Measurements from ENCODE around the gene MVK. TPM values are rescaled to one million over a fixed set of nuclear protein-coding genes. Genes with fewer than 3 reads are reported as not detected.

The MVK gene
- polyA plus RNA-seq, 3 donors: 1.1 to 3.8 (median 1.6) TPM

- Histone ChIP-seq H3K9me3 (replicated peaks in 1 of 2; ENCODE audit: control insufficient read depth in 1 of 2, insufficient read depth in 1 of 2, low read length in 2 of 2) (peaks cover 0 to 15% of the 10 kb centered on the region in 2 donors), H4K20me1 (ENCODE audit: insufficient read depth, low read length) (no peaks in the 10 kb centered on the region), H3K36me3 (replicated peaks in 1 of 2; ENCODE audit: control insufficient read depth in 1 of 2, insufficient read depth in 2 of 2, low read length in 2 of 2) (peaks cover 0 to 13% of the 10 kb centered on the region in 2 donors), H3K27me3 (ENCODE audit: control insufficient read depth in 2 of 2, insufficient read depth in 2 of 2, low read length in 2 of 2) (no peaks in the 10 kb centered on the region), H2AFZ (ENCODE audit: insufficient read depth, low read depth, low read length, poor library complexity, severe bottlenecking) (no peak overlapping the region), H3K79me2 (ENCODE audit: insufficient read depth, low read length) (no peaks in the 10 kb centered on the region), H3K4me2 (replicated peaks; ENCODE audit: extremely low read depth, low read length, poor library complexity, severe bottlenecking) (no peak overlapping the region), H3K4me1 (ENCODE audit: control insufficient read depth in 1 of 2, insufficient read depth in 2 of 2, low read length in 2 of 2) (no peaks in the 10 kb centered on the region), H3K27ac (ENCODE audit: low read depth in 1 of 2, low read length in 2 of 2) (no peak overlapping the region), H3K4me3 (replicated peaks in 1 of 3; ENCODE audit: low read depth in 2 of 3, low read length in 3 of 3) (no peak overlapping the region), H3K9ac (ENCODE audit: insufficient read depth, low read length, poor library complexity, severe bottlenecking) (no peak overlapping the region)
- intact Hi-C loops (cut with micrococcal nuclease): no loop called here
- H3K27ac Mint-ChIP-seq: peak overlapping the region in 1 of 7 donors; percentile 12
- H3K4me3 Mint-ChIP-seq: no peak overlapping the region
- H3K27me3 Mint-ChIP-seq (ENCODE audit: low read depth in 3 of 3): no peaks in the 10 kb centered on the region
- DNase-seq: no peak
- WGBS (ENCODE audit: insufficient coverage): 98% methylated on average over 8 of the region's 10 CpGs
- peaks cover 11 to 28% of the 10 kb centered on the region in 2 donors for H3K36me3 Mint-ChIP-seq
- TF ChIP-seq CTCF (IDR thresholded peaks at IDR 0.05): no peak
- peaks cover 10 to 14% (median 13%) of the 10 kb centered on the region in 7 donors for H3K9me3 Mint-ChIP-seq
- H3K4me1 Mint-ChIP-seq: no peaks in the 10 kb centered on the region
Observed at GRCh38 chr12:109561711-109562030, 11.9 kb upstream of the MVK start.

GRCh38 chr12:109562871-109563270, 10.7 kb upstream of the MVK start:
- H2AFZ ChIP-seq (ENCODE audit: insufficient read depth, low read depth, low read length, poor library complexity, severe bottlenecking): no peak overlapping the region
- H3K9me3 Mint-ChIP-seq: peaks cover 10 to 14% (median 13%) of the 10 kb centered on the region in 7 donors
- no peak overlapping the region for H3K4me3 ChIP-seq (replicated peaks in 1 of 3; ENCODE audit: low read depth in 2 of 3, low read length in 3 of 3)
- H3K79me2 ChIP-seq (ENCODE audit: insufficient read depth, low read length): no peaks in the 10 kb centered on the region
- H3K4me3 Mint-ChIP-seq: no peak overlapping the region
- no peaks in the 10 kb centered on the region for H4K20me1 ChIP-seq (ENCODE audit: insufficient read depth, low read length)
- H3K27ac Mint-ChIP-seq: no peak overlapping the region
- TF ChIP-seq CTCF (IDR thresholded peaks at IDR 0.05): no peak
- H3K9me3 ChIP-seq (replicated peaks in 1 of 2; ENCODE audit: control insufficient read depth in 1 of 2, insufficient read depth in 1 of 2, low read length in 2 of 2): peaks cover 0 to 15% of the 10 kb centered on the region in 2 donors
- DNase-seq: no peak
- H3K27ac ChIP-seq (ENCODE audit: low read depth in 1 of 2, low read length in 2 of 2): no peak overlapping the region
- 96% methylated on average over 4 of the region's 4 CpGs for WGBS (ENCODE audit: insufficient coverage)
- no peaks in the 10 kb centered on the region for H3K4me1 ChIP-seq (ENCODE audit: control insufficient read depth in 1 of 2, insufficient read depth in 2 of 2, low read length in 2 of 2)
- no peaks in the 10 kb centered on the region for H3K27me3 Mint-ChIP-seq (ENCODE audit: low read depth in 3 of 3)
- no peak overlapping the region for H3K4me2 ChIP-seq (replicated peaks; ENCODE audit: extremely low read depth, low read length, poor library complexity, severe bottlenecking)
- peaks cover 18 to 37% of the 10 kb centered on the region in 2 donors for H3K36me3 Mint-ChIP-seq
- H3K9ac ChIP-seq (ENCODE audit: insufficient read depth, low read length, poor library complexity, severe bottlenecking): no peak overlapping the region
- H3K4me1 Mint-ChIP-seq: no peaks in the 10 kb centered on the region
- peaks cover under 1 to 14% of the 10 kb centered on the region in 2 donors for H3K36me3 ChIP-seq (replicated peaks in 1 of 2; ENCODE audit: control insufficient read depth in 1 of 2, insufficient read depth in 2 of 2, low read length in 2 of 2)
- intact Hi-C loops (cut with micrococcal nuclease): no loop called here
- H3K27me3 ChIP-seq (ENCODE audit: control insufficient read depth in 2 of 2, insufficient read depth in 2 of 2, low read length in 2 of 2): no peaks in the 10 kb centered on the region

Data from CD14-positive monocyte (primary cell).